ENCODE measurements around the gene POU5F1.

DNA sequence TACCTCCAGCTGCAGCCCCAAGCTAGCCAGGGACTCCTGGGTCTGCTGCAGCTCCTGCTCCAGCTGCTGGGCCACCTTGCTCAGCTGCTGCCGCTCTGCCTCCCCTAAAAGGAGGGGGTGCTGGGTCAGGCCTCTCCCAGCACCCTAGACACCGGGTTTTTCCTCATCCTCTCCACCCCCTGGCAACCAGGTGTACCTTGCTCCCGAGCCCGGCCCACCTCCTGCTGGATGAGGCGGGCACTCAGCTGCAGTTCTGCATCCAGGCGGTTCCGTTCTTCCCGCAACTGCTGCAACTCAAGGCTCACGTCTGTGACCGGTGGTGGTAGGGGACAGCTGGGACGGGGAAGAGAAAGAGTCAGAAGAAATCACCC, 25.5 kb downstream of the POU5F1 start:
- no peak for TF ChIP-seq POLR2AphosphoS5 (IDR thresholded peaks at IDR 0.05)
- TF ChIP-seq POLR2A (IDR thresholded peaks at IDR 0.05), result no peak
- TF ChIP-seq, protein P1, sequence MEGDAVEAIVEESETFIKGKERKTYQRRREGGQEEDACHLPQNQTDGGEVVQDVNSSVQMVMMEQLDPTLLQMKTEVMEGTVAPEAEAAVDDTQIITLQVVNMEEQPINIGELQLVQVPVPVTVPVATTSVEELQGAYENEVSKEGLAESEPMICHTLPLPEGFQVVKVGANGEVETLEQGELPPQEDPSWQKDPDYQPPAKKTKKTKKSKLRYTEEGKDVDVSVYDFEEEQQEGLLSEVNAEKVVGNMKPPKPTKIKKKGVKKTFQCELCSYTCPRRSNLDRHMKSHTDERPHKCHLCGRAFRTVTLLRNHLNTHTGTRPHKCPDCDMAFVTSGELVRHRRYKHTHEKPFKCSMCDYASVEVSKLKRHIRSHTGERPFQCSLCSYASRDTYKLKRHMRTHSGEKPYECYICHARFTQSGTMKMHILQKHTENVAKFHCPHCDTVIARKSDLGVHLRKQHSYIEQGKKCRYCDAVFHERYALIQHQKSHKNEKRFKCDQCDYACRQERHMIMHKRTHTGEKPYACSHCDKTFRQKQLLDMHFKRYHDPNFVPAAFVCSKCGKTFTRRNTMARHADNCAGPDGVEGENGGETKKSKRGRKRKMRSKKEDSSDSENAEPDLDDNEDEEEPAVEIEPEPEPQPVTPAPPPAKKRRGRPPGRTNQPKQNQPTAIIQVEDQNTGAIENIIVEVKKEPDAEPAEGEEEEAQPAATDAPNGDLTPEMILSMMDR (IDR thresholded peaks at IDR 0.05), result no peak
